Astrocyte (in vitro differentiated cells and primary cell): Measurements from ENCODE around the gene PGLYRP4. TPM values are rescaled to one million over a fixed set of nuclear protein-coding genes. Genes with fewer than 3 reads are reported as not detected.
"Not testable (repeated sequence)": the region's sequence is repeated elsewhere in the genome, so short reads cannot be mapped to it uniquely, and the experiment has no call there.

Experiments used
- DNase-seq: peaks from one replicate; pipeline ENCODE4 v3.0.0-alpha.2; 2010; ENCODE audit warnings: low read depth
- FAIRE-seq: peaks from 2 replicates; lab custom pipeline; 2011; peaks lifted over from hg19 to GRCh38; lab: Jason Lieb, UNC
- H2AFZ ChIP-seq: 2 replicates; pipeline ENCODE4 v1.6.0; 2012; ENCODE audit warnings: low read depth, low read length, inconsistent platforms
- H3K27ac ChIP-seq: 2 replicates; pipeline ENCODE4 v1.5.1; 2011; ENCODE audit warnings: low read depth, low read length, inconsistent platforms
- H3K27me3 ChIP-seq: 2 replicates; pipeline ENCODE4 v1.6.0; 2011; ENCODE audit warnings: low read length, inconsistent platforms; ENCODE audit not compliant: insufficient read depth
- H3K36me3 ChIP-seq: 2 replicates; pipeline ENCODE4 v1.5.1; 2011; ENCODE audit warnings: low read length, inconsistent platforms; ENCODE audit not compliant: insufficient read depth
- H3K4me1 ChIP-seq: 2 replicates; pipeline ENCODE4 v1.5.1; 2011; ENCODE audit warnings: low read length, inconsistent platforms; ENCODE audit not compliant: insufficient read depth
- H3K4me2 ChIP-seq: 2 replicates; pipeline ENCODE4 v1.6.0; 2012; ENCODE audit warnings: low read length, inconsistent platforms
- H3K4me3 ChIP-seq: 2 replicates; pipeline ENCODE4 v1.5.1; 2011; ENCODE audit warnings: low read depth, mild to moderate bottlenecking, low read length, inconsistent platforms; ENCODE audit not compliant: insufficient read depth
- H3K79me2 ChIP-seq: 2 replicates; pipeline ENCODE4 v1.6.0; 2012; ENCODE audit warnings: mild to moderate bottlenecking, low read length, inconsistent platforms; ENCODE audit not compliant: insufficient read depth
- H3K9ac ChIP-seq: 2 replicates; pipeline ENCODE4 v1.6.0; 2012; ENCODE audit warnings: mild to moderate bottlenecking, low read length, inconsistent platforms
- H3K9me3 ChIP-seq: 2 replicates; pipeline ENCODE4 v1.5.1; 2012; ENCODE audit warnings: low read depth, mild to moderate bottlenecking, low read length, inconsistent platforms; ENCODE audit not compliant: insufficient read depth
- H4K20me1 ChIP-seq: 2 replicates; pipeline ENCODE4 v1.6.0; 2012; ENCODE audit warnings: low read length, inconsistent platforms; ENCODE audit not compliant: insufficient read depth
- H3K27ac Mint-ChIP-seq: one replicate; pipeline ENCODE4 v1.8.0; 2021; ENCODE audit warnings: mild to moderate bottlenecking, mixed read lengths; ENCODE audit not compliant: unreplicated experiment
- H3K27me3 Mint-ChIP-seq: one replicate; pipeline ENCODE4 v1.8.0; 2021; ENCODE audit warnings: low read depth, mixed read lengths; ENCODE audit not compliant: unreplicated experiment
- H3K36me3 Mint-ChIP-seq: one replicate; pipeline ENCODE4 v1.8.0; 2021; ENCODE audit warnings: low read depth, mixed read lengths; ENCODE audit not compliant: unreplicated experiment
- H3K4me1 Mint-ChIP-seq: one replicate; pipeline ENCODE4 v1.8.0; 2021; ENCODE audit warnings: low read depth, mixed read lengths; ENCODE audit not compliant: unreplicated experiment
- H3K4me3 Mint-ChIP-seq: one replicate; pipeline ENCODE4 v1.8.0; 2021; ENCODE audit warnings: mild to moderate bottlenecking, moderate library complexity, mixed read lengths; ENCODE audit not compliant: unreplicated experiment
- H3K9me3 Mint-ChIP-seq: one replicate; pipeline ENCODE4 v1.8.0; 2021; ENCODE audit warnings: mild to moderate bottlenecking, mixed read lengths; ENCODE audit not compliant: unreplicated experiment
- EZH2 ChIP-seq: IDR thresholded peaks from 2 replicates; pipeline ENCODE4 v1.6.1; 2012; ENCODE audit warnings: mild to moderate bottlenecking, low read length, inconsistent platforms; ENCODE audit not compliant: insufficient read depth
- total RNA-seq: library from RNA; stranded (reverse); gene quantifications from 2 replicates; pipeline ENCODE4 v1.2.1, GENCODE V29; 2021
- TF ChIP-seq, protein P1 (sequence below): IDR thresholded peaks from 2 replicates; pipeline ENCODE4 v1.5.1; 2011; ENCODE audit warnings: low read depth, mild to moderate bottlenecking, inconsistent platforms, low read length, moderate library complexity; ENCODE audit not compliant: insufficient read depth

The PGLYRP4 gene
- total RNA-seq, 1 donor from 2014 or later, result not detected

DNA sequence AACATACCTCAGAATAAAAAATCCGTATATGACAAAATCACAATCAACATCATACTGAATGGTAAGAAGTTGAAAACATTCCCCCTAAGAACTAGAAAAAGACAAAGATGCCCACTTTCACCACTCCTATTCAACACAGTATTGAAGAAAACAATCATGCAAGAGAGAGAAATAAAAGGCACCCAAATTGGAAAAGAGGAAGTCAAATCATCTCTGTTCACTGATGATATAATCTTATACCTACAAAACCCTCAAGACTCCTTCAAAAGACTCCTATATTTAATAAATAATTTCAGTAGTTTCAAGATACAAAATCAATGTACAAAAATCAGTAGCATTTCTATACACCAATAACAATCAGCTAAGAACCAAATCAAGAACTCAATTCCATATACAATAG lies 14.7 kb downstream of the PGLYRP4 start:
- Histone ChIP-seq H3K36me3 (no peaks in the 10 kb centered on the region), H3K4me2 (no peak overlapping the region), H2AFZ (no peak overlapping the region), H4K20me1 (no peaks in the 10 kb centered on the region), H3K79me2 (no peaks in the 10 kb centered on the region), H3K9ac (no peak overlapping the region), H3K4me3 (no peak overlapping the region), H3K4me1 (no peaks in the 10 kb centered on the region), H3K27ac (no peak overlapping the region), H3K9me3 (no peaks in the 10 kb centered on the region), H3K27me3 (no peaks in the 10 kb centered on the region)
- Mint-ChIP-seq H3K4me3 (no peak overlapping the region), H3K9me3 (peaks cover 17% of the 10 kb centered on the region), H3K4me1 (peaks cover 3% of the 10 kb centered on the region), H3K36me3 (no peaks in the 10 kb centered on the region), H3K27ac (no peak overlapping the region), H3K27me3 (peaks cover 3% of the 10 kb centered on the region)
- TF ChIP-seq EZH2, result no peak
- TF ChIP-seq, protein P1, sequence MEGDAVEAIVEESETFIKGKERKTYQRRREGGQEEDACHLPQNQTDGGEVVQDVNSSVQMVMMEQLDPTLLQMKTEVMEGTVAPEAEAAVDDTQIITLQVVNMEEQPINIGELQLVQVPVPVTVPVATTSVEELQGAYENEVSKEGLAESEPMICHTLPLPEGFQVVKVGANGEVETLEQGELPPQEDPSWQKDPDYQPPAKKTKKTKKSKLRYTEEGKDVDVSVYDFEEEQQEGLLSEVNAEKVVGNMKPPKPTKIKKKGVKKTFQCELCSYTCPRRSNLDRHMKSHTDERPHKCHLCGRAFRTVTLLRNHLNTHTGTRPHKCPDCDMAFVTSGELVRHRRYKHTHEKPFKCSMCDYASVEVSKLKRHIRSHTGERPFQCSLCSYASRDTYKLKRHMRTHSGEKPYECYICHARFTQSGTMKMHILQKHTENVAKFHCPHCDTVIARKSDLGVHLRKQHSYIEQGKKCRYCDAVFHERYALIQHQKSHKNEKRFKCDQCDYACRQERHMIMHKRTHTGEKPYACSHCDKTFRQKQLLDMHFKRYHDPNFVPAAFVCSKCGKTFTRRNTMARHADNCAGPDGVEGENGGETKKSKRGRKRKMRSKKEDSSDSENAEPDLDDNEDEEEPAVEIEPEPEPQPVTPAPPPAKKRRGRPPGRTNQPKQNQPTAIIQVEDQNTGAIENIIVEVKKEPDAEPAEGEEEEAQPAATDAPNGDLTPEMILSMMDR, result no peak
- DNase-seq (no peak), FAIRE-seq (no peak)

DNA sequence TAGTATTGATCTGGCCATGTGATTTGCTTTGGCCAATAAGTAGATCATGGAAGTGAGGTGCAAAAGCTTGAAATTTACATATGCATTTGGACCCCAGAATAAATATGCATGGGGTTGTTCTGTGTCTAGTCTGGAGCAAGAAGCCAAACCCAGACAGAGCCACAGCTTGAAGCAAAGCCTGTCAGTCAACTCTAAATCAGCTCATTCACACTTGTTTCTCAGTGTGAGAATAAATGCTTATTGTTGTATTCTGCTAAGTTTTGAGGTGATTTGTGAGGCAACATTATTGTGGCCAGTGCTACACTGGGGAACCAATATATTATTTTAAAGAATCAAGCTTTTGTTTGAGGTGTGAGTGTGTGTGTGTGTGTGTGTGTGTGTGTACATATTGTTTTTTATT lies 23.7 kb downstream of the PGLYRP4 start:
- Mint-ChIP-seq H3K27ac (no peak overlapping the region), H3K9me3 (peaks cover 9% of the 10 kb centered on the region), H3K36me3 (no peaks in the 10 kb centered on the region), H3K27me3 (no peaks in the 10 kb centered on the region), H3K4me3 (no peak overlapping the region), H3K4me1 (no peaks in the 10 kb centered on the region)
- no peaks in the 10 kb centered on the region for H3K79me2 ChIP-seq
- FAIRE-seq, result no peak
- no peaks in the 10 kb centered on the region for H4K20me1 ChIP-seq
- H3K4me2 ChIP-seq, result no peak overlapping the region
- H3K36me3 ChIP-seq, result no peaks in the 10 kb centered on the region
- H3K4me1 ChIP-seq, result no peaks in the 10 kb centered on the region
- no peak for DNase-seq
- H3K9ac ChIP-seq, result no peak overlapping the region
- no peak for TF ChIP-seq EZH2
- TF ChIP-seq, protein P1, result no peak
- H3K27me3 ChIP-seq, result no peaks in the 10 kb centered on the region
- no peak overlapping the region for H2AFZ ChIP-seq
- H3K9me3 ChIP-seq, result no peaks in the 10 kb centered on the region
- H3K27ac ChIP-seq, result no peak overlapping the region
- H3K4me3 ChIP-seq, result no peak overlapping the region

DNA sequence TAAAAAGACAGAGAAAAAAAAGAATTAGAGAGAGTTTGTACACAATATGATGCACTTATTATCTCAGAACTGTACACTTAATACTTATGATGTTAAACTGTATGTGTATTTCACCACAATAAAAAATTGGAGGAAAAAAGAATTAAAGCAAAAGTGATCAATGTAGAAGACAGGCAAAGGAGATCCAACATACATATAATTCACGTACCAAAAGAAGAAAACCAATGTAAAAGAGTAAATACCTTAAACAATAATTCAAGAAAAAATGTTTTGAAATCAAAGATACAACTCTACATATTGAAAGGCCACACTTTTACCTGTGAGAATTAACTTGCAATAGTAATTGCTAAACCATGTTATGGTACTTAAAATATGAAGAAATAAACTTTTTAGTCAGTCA lies 26.1 kb downstream of the PGLYRP4 start:
- H3K27ac ChIP-seq, result no peak overlapping the region
- TF ChIP-seq, protein P1, result no peak
- no peak for TF ChIP-seq EZH2
- Mint-ChIP-seq H3K4me1 (no peaks in the 10 kb centered on the region), H3K27me3 (no peaks in the 10 kb centered on the region), H3K36me3 (no peaks in the 10 kb centered on the region), H3K4me3 (no peak overlapping the region), H3K27ac (no peak overlapping the region), H3K9me3 (peaks cover 11% of the 10 kb centered on the region)
- H3K4me2 ChIP-seq, result no peak overlapping the region
- no peaks in the 10 kb centered on the region for H3K4me1 ChIP-seq
- no peaks in the 10 kb centered on the region for H3K36me3 ChIP-seq
- no peaks in the 10 kb centered on the region for H3K27me3 ChIP-seq
- no peaks in the 10 kb centered on the region for H4K20me1 ChIP-seq
- FAIRE-seq (no peak), DNase-seq (no peak)
- H2AFZ ChIP-seq, result no peak overlapping the region
- no peaks in the 10 kb centered on the region for H3K79me2 ChIP-seq
- no peak overlapping the region for H3K9ac ChIP-seq
- H3K9me3 ChIP-seq, result no peaks in the 10 kb centered on the region
- no peak overlapping the region for H3K4me3 ChIP-seq

DNA sequence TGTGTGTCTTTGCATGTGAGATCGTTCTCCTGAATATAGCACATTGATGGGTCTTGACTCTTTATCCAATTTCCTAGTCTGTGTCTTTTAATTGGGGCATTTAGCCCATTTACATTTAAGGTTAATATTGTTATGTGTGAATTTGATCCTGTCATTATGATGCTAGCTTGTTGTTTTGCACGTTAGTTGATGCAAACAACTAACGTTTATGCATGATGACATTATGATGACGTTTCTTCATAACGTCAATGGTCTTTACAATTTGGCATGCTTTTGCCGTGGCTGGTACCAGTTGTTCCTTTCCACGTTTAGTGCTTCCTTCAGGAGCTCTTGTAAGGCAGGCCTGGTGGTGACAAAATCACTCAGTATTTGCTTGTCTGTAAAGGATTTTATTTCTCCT lies 30.5 kb downstream of the PGLYRP4 start:
- not testable (repeated sequence) for H3K4me1 Mint-ChIP-seq, H3K4me3 ChIP-seq, H3K27me3 ChIP-seq, H2AFZ ChIP-seq, FAIRE-seq, H3K27ac Mint-ChIP-seq, H3K27ac ChIP-seq, H3K9me3 ChIP-seq, H3K36me3 Mint-ChIP-seq, H3K79me2 ChIP-seq, H3K4me1 ChIP-seq, H3K9ac ChIP-seq, H3K4me3 Mint-ChIP-seq, H4K20me1 ChIP-seq, H3K27me3 Mint-ChIP-seq, DNase-seq, H3K4me2 ChIP-seq, H3K36me3 ChIP-seq
- peaks cover 18% of the 10 kb centered on the region for H3K9me3 Mint-ChIP-seq
